HEK293 (cell line): ENCODE data around the gene C11orf21.

Experiments used
- CTCF ChIA-PET: fragments of 350-600 bp; formaldehyde crosslinking; extraction: SDS; loops from one replicate; lab custom pipeline; 2021; ENCODE audit warnings: antibody characterized with exemption; lab: Yijun Ruan, JAX
- POLR2A ChIA-PET: fragments of 300-600 bp; formaldehyde crosslinking; extraction: SDS; loops from one replicate; lab custom pipeline; 2020; ENCODE audit warnings: antibody characterized with exemption, inconsistent platforms; lab: Yijun Ruan, JAX
- H3K27ac ChIP-seq: fragments of 200-500 bp; sonication (Bioruptor generic); 2 replicates; pipeline ENCODE4 v1.5.1; 2014; ENCODE audit warnings: low read depth, low read length, control low read depth, inconsistent platforms; ENCODE audit errors: extremely low read depth
- H3K36me3 ChIP-seq, 2 experiments: fragments of 200-500 bp in 1 of 2; sonication (Bioruptor generic) in 1 of 2; 1 replicate in 1 of 2; 2 replicates in 1 of 2; pipeline ENCODE4 v1.5.1; 2014 to 2017; ENCODE audit warnings: inconsistent platforms in 2 of 2, low read length in 2 of 2; ENCODE audit not compliant: control insufficient read depth in 2 of 2, insufficient read depth in 1 of 2
- H3K4me1 ChIP-seq: fragments of 200-500 bp; sonication (Bioruptor generic); 2 replicates; pipeline ENCODE4 v1.5.1; 2014; ENCODE audit warnings: mild to moderate bottlenecking, low read length, inconsistent platforms; ENCODE audit not compliant: control insufficient read depth, insufficient read depth
- H3K4me3 ChIP-seq: 2 replicates; pipeline ENCODE4 v1.5.1; 2011; ENCODE audit warnings: low read depth, mild to moderate bottlenecking, control low read depth, low read length, moderate library complexity
- H3K9me3 ChIP-seq: fragments of 200-500 bp; sonication (Bioruptor generic); 2 replicates; pipeline ENCODE4 v1.5.1; 2014; ENCODE audit warnings: low read depth, low read length, inconsistent platforms; ENCODE audit not compliant: control insufficient read depth, insufficient read depth
- ATF2 ChIP-seq: fragments of 450-650 bp; formaldehyde crosslinking; IDR thresholded peaks from 2 replicates; pipeline ENCODE4 v1.5.1; 2016; ENCODE audit warnings: missing biosample characterization, missing genetic modification characterization, low read depth
- KLF17 ChIP-seq: fragments of 450-650 bp; formaldehyde crosslinking; IDR thresholded peaks from 2 replicates; pipeline ENCODE4 v1.5.1; 2016; ENCODE audit warnings: missing biosample characterization, missing genetic modification characterization
- REST ChIP-seq: fragments of 450-650 bp; formaldehyde crosslinking; IDR thresholded peaks from 2 replicates; pipeline ENCODE4 v1.5.1; 2016; ENCODE audit warnings: missing biosample characterization, missing genetic modification characterization
- SCRT1 ChIP-seq: fragments of 450-650 bp; formaldehyde crosslinking; IDR thresholded peaks from 2 replicates; pipeline ENCODE4 v1.5.1; 2016; ENCODE audit warnings: missing biosample characterization, missing genetic modification characterization, borderline replicate concordance
- ZNF133 ChIP-seq: fragments of 450-650 bp; formaldehyde crosslinking; IDR thresholded peaks from 2 replicates; pipeline ENCODE4 v1.5.1; 2016; ENCODE audit warnings: missing biosample characterization, missing genetic modification characterization
- ZNF148 ChIP-seq: fragments of 450-650 bp; formaldehyde crosslinking; IDR thresholded peaks from 2 replicates; pipeline ENCODE4 v1.5.0; 2017; ENCODE audit warnings: missing biosample characterization, missing genetic modification characterization, borderline replicate concordance
- ZNF202 ChIP-seq: fragments of 450-650 bp; formaldehyde crosslinking; IDR thresholded peaks from 2 replicates; pipeline ENCODE4 v1.5.1; 2016; ENCODE audit warnings: missing biosample characterization, missing genetic modification characterization, borderline replicate concordance
- ZNF510 ChIP-seq: fragments of 450-650 bp; formaldehyde crosslinking; IDR thresholded peaks from 2 replicates; pipeline ENCODE4 v1.5.1; 2018; ENCODE audit warnings: mild to moderate bottlenecking, missing genetic modification characterization, missing biosample characterization; ENCODE audit not compliant: insufficient replicate concordance
- ZNF514 ChIP-seq: fragments of 450-650 bp; formaldehyde crosslinking; IDR thresholded peaks from 2 replicates; pipeline ENCODE4 v1.5.1; 2016; ENCODE audit warnings: missing biosample characterization, missing genetic modification characterization
- ZNF518A ChIP-seq: fragments of 450-650 bp; formaldehyde crosslinking; conservative IDR thresholded peaks from 2 replicates; pipeline ENCODE4 v1.5.1; 2016; ENCODE audit warnings: low read depth, missing biosample characterization, missing genetic modification characterization
- ZNF624 ChIP-seq: fragments of 450-650 bp; formaldehyde crosslinking; IDR thresholded peaks from 2 replicates; pipeline ENCODE4 v1.5.1; 2017; ENCODE audit warnings: missing biosample characterization, missing genetic modification characterization

Gene C11orf21

GRCh38 chr11:2346586-2347307 is 45.0 kb upstream of the C11orf21 start:
- no peak for TF ChIP-seq REST
- no peak for TF ChIP-seq ZNF510 (tag by site-specific recombination)
- TF ChIP-seq ZNF518A: no peak
- no peak for TF ChIP-seq ZNF133 (tag by site-specific recombination)
- TF ChIP-seq ZNF202 (tag by site-specific recombination): no peak
- no peak for TF ChIP-seq ZNF148 (tag by site-specific recombination)
- TF ChIP-seq, all 188 proteins: peak for 0
- Histone ChIP-seq H3K4me3 (no peak overlapping the region), H3K36me3 (no peaks in the 10 kb centered on the region), H3K4me1 (no peaks in the 10 kb centered on the region), H3K9me3 (no peaks in the 10 kb centered on the region), H3K27ac (no peak overlapping the region)
- CTCF ChIA-PET: no interaction called here
- POLR2A ChIA-PET: interaction anchor here (1.2 kb wide), 1 partner anchor 31 kb away, joined by 3 read pairs; no protein-coding TSS in a partner anchor

GRCh38 chr11:2346014-2346413 is 44.3 kb upstream of the C11orf21 start:
- H3K9me3 ChIP-seq: no peaks in the 10 kb centered on the region
- no peaks in the 10 kb centered on the region for H3K36me3 ChIP-seq
- no peak overlapping the region for H3K4me3 ChIP-seq
- H3K4me1 ChIP-seq: no peaks in the 10 kb centered on the region
- ChIA-PET CTCF (interaction anchor here (0.8 to 1.2 kb wide), 2 partner anchors 40 to 75 kb away, joined by 3 read pairs; no protein-coding TSS in a partner anchor), POLR2A (interaction anchor here (1.2 kb wide), 1 partner anchor 32 kb away, joined by 3 read pairs; no protein-coding TSS in a partner anchor)
- no peak overlapping the region for H3K27ac ChIP-seq
- TF ChIP-seq SCRT1 (tag by site-specific recombination) (no peak), ZNF514 (tag by site-specific recombination) (no peak), ZNF624 (tag by site-specific recombination) (no peak), ATF2 (tag by site-specific recombination) (no peak), KLF17 (no peak)
- TF ChIP-seq, all 188 proteins: peak for 0
